ENCODE data around the gene CCM2L.
"Not testable (repeated sequence)": the region's sequence is repeated elsewhere in the genome, so short reads cannot be mapped to it uniquely, and the experiment has no call there.

The CCM2L gene

DNA sequence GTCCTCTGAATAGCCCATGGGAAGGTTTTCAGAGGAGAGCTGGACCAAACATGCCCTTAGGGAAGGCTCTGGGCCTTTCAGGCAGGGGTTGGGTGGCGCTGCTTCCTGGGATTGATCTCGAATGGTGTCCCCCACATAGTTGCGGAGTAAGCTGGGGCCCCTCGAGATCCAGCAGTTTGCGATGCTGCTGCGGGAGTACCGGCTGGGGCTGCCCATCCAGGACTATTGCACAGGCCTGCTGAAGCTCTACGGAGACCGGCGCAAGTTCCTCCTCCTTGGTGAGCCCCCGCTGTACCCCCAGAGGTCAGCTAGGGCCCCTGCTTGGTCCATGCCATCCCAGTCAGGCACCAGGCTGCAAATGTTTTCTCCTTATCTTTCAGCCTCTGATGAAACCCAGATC is 19.3 kb downstream of the CCM2L start:
- DNase-seq (ENCODE audit: low spot score) = no peak

GRCh38 chr20:32031007-32031958 is 21.0 kb downstream of the CCM2L start:
- DNase-seq (ENCODE audit: low spot score) = peak; percentile 39

- no peak for DNase-seq (ENCODE audit: low spot score)
Measured at GRCh38 chr20:32033316-32033715, 23.1 kb downstream of the CCM2L start.

DNA sequence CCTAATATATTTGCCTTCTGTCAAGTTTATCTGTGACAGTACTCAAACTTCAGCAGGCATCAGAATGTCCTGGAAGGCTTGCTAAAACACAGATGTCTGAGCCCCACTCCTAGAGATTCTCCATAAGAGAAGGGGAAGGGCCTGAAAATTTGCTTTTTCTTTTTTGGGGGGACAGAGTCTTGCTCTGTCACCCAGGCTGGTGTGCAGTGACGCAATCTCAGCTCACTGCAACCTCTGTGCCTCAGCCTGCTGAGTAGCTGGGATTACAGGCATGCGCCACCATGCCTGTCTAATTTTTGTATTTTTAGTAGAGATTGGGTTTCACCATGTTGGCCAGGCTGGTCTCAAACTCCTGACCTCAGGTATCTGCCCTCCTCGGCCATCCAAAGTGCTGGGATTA is 23.5 kb downstream of the CCM2L start:
- not testable (repeated sequence) for DNase-seq (ENCODE audit: low spot score)

GRCh38 chr20:32034581-32035425 is 24.6 kb downstream of the CCM2L start:
- DNase-seq (ENCODE audit: low spot score) = no peak

DNA sequence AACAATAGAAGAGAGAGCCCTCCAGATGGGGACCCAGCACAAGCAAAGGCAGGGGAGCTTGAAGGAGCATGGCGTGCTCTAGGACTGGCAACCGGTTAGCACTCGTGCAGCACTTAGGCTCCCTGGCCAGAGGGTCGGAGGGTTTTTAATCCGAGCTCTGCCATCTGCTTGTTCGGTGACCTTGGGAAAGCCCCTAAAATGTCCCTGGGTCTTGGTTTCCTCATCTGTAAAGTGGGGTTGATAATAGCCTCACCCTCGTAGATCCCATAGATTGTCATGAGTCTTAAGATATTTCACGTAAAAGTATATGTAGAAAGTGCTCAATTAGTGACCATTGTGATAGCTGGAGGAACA is 25.2 kb downstream of the CCM2L start:
- no peak for DNase-seq (ENCODE audit: low spot score)

GRCh38 chr20:32036252-32036651 is 26.0 kb downstream of the CCM2L start:
- DNase-seq (ENCODE audit: low spot score) = no peak

DNA sequence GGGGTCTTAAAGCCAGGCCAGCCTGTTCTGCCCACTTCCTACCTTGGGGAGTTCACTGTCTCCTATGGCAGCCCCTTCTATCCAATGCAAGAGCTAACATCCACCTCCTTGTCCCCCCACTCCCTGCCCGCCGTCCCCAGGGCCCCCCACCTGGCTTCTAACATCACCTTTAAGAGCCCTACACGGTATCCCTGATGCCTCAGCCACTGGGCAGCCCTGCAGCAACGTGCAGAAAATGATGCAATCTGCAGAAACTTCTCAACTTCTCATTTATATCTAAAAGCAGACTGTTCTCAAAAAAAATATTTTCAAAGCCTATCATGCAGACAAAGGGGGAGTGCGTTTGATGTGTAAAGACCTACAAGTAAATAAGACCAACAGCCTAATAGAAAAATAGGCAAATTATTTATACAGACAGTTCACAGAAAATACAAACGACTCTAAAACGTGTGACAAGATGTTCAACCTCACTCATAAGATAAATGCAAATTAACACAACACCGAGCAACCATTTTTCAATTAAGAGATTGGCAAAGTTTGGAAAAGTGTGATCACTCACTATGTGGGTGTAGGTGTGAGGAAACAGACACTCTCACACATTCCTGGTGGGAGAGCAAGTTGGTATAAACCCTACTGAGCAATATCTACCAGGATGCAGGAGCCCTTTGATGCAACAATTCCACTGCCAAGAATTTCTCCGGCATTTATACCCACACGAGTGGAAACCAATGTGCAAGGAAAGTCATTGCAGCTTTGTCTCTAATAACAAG is 26.7 kb downstream of the CCM2L start:
- DNase-seq (ENCODE audit: low spot score) = no peak

DNA sequence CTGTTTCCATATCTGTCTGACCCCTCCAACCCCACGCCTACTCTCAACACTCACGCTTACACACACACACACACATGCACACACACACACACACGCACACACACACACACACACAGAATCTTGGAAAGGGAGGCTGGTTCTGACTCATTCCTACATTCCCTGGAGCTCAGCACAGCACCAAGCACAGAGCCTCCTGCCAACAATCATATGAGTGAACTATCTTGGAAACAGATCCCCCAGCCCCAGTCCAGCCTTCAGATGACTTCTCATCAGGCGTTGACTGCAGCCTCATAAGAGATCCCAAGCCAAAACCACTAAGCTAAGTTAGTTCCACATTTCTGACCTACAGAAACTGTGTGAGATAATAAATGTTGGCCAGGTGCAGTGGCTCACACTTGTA is 27.7 kb downstream of the CCM2L start:
- no peak for DNase-seq (ENCODE audit: low spot score)

GRCh38 chr20:32040142-32040953 is 30.1 kb downstream of the CCM2L start:
- no peak for DNase-seq (ENCODE audit: low spot score)

- DNase-seq (ENCODE audit: low spot score) = no peak
Measured at GRCh38 chr20:32045999-32046398, 35.8 kb downstream of the CCM2L start.

DNA sequence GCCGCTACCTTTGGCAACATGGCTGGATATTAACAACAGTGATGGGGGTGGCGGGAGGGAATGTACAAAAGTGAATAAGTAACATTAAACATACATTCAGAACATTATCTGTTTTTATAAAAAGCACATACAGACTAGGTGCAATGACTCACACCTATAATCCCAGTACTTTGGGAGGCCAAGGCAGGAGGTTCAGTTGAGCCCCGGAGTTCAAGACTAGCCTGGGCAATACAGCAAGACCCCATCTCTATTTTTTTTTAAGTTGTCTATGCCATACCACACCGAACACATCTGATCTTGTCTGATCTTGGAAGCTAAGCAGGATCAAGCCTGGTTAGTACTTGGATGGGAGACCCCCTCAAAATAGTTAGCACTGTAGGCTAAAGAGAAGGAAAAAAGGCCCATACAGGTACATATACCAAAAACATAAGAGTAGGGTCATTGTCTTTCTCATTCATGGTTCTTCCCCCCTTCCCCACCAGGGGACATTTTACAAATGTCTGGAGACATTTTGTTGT is 40.1 kb downstream of the CCM2L start:
- no peak for DNase-seq (ENCODE audit: low spot score)

- DNase-seq (ENCODE audit: low spot score) = no peak
Measured at GRCh38 chr20:32050851-32051556, 40.8 kb downstream of the CCM2L start.

- no peak for DNase-seq (ENCODE audit: low spot score)
Measured at GRCh38 chr20:32051720-32052089, 41.5 kb downstream of the CCM2L start.

DNA sequence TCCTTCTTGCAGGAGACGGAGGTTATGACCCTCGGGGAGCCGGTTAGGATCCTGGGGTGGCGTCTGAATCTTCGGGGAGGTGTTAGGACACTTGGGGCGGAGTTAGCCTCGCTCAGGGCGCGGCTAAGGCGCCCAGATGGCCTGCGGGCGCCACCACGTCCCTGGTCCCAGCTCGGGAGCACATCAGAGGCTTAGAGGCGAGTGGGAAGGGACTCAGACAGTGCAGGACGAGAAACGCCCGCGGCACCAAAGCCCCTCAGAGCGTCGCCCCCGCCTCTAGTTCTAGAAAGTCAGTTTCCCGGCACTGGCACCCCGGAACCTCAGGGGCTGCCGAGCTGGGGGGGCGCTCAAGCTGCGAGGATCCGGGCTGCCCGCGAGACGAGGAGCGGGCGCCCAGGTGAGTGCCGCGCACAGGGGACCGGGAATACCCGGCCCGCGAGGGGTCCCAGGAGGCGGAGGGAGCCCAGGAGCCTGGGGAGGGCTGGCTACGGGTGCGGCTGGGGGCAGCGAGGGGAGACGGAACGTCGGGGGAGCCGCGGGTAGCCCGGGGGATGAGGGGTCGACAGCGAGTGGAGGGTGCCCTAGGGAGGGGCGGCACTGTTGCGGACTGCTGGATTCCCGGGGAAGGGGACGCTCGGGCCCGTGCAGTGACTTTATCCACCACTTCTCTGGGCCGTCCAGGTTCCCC is 42.0 kb downstream of the CCM2L start, which contains the start of gene HCK:
HCK (plus strand) TSS at position 153 of the 688 bp plus-strand sequence.
- DNase-seq (ENCODE audit: low spot score) = no peak

DNA sequence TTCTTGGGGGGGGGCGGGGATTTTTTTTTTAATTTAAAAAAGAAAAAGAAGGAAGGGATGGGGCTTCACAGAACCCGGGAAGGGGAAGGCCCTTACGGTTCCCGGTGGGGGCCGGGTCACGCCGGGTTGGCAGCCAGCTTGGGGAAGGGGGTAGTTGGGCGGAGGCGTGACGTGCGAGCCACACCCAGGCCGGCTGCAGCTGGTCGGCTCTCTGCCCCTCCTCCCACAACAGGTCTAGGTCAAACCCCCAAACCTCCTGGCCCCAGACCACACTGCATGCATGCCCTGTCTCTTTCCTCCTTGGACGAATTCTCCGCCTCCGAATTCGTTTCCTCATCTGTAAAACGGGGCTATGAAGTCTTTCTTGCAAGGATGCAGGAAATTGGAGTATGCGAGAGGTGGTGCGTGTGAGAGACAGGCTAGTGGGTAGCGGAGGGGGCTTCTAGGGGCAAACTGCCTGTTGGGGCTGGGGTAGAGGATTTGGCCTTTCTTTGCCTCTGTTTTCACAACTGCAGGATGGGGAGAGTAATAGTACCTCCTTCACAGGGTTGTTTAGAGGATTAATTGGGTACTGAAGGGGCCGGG is 42.6 kb downstream of the CCM2L start:
- DNase-seq (ENCODE audit: low spot score) = no peak

GRCh38 chr20:32053648-32054047 is 43.4 kb downstream of the CCM2L start:
- no peak for DNase-seq (ENCODE audit: low spot score)

DNA sequence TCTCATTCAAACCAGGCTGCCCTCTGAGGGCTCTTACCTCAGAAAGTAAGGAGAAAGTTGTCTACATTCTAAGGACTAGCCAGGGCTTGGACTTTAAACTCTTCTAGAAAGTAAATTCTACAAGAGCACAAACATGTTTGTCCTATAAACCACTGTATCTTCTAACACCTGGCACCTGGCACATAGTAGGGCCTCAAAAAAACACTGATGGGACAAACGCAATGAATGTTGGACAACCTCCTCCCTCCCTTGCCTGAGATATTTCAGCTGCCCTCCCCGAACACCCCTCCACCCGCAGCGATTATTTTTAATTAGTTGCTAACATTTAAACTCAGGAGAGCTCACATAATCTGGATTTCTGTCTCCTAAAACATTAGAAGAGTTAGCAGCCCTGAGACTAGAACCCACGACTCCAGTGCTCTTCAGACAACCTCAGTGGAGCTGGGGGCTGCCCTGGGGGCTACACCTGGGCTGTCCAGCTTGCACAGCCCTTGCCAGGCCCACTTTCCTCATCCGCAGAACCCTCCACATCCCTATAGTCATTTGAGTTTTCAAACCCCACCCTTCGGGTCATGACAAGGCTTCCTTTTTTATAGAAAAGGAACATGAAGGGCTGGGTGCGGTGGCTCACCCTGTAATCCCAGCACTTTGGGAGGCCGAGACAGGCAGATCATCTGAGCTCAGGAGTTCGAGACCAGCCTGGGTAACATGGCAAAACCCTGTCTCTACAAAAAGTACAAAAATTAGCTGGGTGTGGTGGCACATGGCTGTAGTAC is 46.7 kb downstream of the CCM2L start:
- no peak for DNase-seq (ENCODE audit: low spot score)
